ENCODE results near the gene HLA-E.
"Not testable (repeated sequence)": the region's sequence is repeated elsewhere in the genome, so short reads cannot be mapped to it uniquely, and the experiment has no call there.

The HLA-E gene

GRCh38 chr6:30508890-30509736 is 19.8 kb downstream of the HLA-E start:
- no peak for DNase-seq

- no peak for DNase-seq
These were observed 21.3 kb downstream of the HLA-E start for GRCh38 chr6:30510419-30511168.

GRCh38 chr6:30511169-30511546 is 21.8 kb downstream of the HLA-E start:
- no peak for DNase-seq

GRCh38 chr6:30513451-30513850 is 24.1 kb downstream of the HLA-E start:
- no peak for DNase-seq

- no peak for DNase-seq
These were observed 25.8 kb downstream of the HLA-E start for GRCh38 chr6:30515106-30515505.

GRCh38 chr6:30515944-30516753 is 26.8 kb downstream of the HLA-E start:
- peak; percentile 94 for DNase-seq

- not testable (repeated sequence) for DNase-seq
These were observed 27.4 kb downstream of the HLA-E start for GRCh38 chr6:30516754-30517076.

GRCh38 chr6:30517767-30518504 is 28.6 kb downstream of the HLA-E start:
- DNase-seq, result not testable (repeated sequence)

GRCh38 chr6:30518505-30519145 is 29.3 kb downstream of the HLA-E start:
- peak; percentile 67 for DNase-seq

GRCh38 chr6:30520522-30520921 is 31.2 kb downstream of the HLA-E start:
- no peak for DNase-seq

- DNase-seq, result not testable (repeated sequence)
These were observed 31.8 kb downstream of the HLA-E start for GRCh38 chr6:30521082-30521481.

GRCh38 chr6:30521952-30522351 is 32.6 kb downstream of the HLA-E start:
- not testable (repeated sequence) for DNase-seq

GRCh38 chr6:30526444-30526843 is 37.1 kb downstream of the HLA-E start:
- DNase-seq, result not testable (repeated sequence)

- DNase-seq, result peak; percentile 73
These were observed 40.1 kb downstream of the HLA-E start for GRCh38 chr6:30529349-30529875.

- no peak for DNase-seq
These were observed 40.7 kb downstream of the HLA-E start for GRCh38 chr6:30530014-30530413.

GRCh38 chr6:30533460-30534294 is 44.4 kb downstream of the HLA-E start:
- no peak for DNase-seq

- DNase-seq, result no peak
These were observed 48.6 kb downstream of the HLA-E start for GRCh38 chr6:30537931-30538330.

GRCh38 chr6:30541515-30542403 is 52.5 kb downstream of the HLA-E start:
- peak; percentile 83 for DNase-seq

- DNase-seq, result no peak
These were observed 53.1 kb downstream of the HLA-E start for GRCh38 chr6:30542404-30542725.

GRCh38 chr6:30542915-30543314 is 53.6 kb downstream of the HLA-E start:
- DNase-seq, result no peak
